Parathyroid adenoma (tissue), 2 donors: ENCODE measurements around the gene PDE7B.

ENCODE experiments used
- H2AFZ ChIP-seq: fragments of 300-600 bp; sonication (generic); one replicate; pipeline ENCODE4 v1.7.0; 2017; ENCODE audit warnings: antibody characterized with exemption, mild to moderate bottlenecking
- H3K27ac ChIP-seq: fragments of 300-600 bp; sonication (generic); one replicate; pipeline ENCODE4 v1.7.0; 2017
- H3K27me3 ChIP-seq: fragments of 300-600 bp; sonication (generic); one replicate; pipeline ENCODE4 v1.7.0; 2017; ENCODE audit warnings: low read length; ENCODE audit not compliant: control insufficient read depth, insufficient read depth
- H3K36me3 ChIP-seq: fragments of 300-600 bp; sonication (generic); one replicate; pipeline ENCODE4 v1.7.0; 2017; ENCODE audit warnings: low read length; ENCODE audit not compliant: control insufficient read depth, insufficient read depth
- H3K4me1 ChIP-seq: fragments of 300-600 bp; sonication (generic); one replicate; pipeline ENCODE4 v1.7.0; 2017; ENCODE audit warnings: control low read depth
- H3K4me2 ChIP-seq: fragments of 300-600 bp; sonication (generic); one replicate; pipeline ENCODE4 v1.7.0; 2017; ENCODE audit warnings: low read length
- H3K4me3 ChIP-seq: fragments of 300-600 bp; sonication (generic); one replicate; pipeline ENCODE4 v1.7.0; 2017; ENCODE audit warnings: low read depth, low read length
- H3K79me2 ChIP-seq: fragments of 300-600 bp; sonication (generic); one replicate; pipeline ENCODE4 v1.7.0; 2017; ENCODE audit warnings: control low read depth
- H3K9ac ChIP-seq: fragments of 300-600 bp; sonication (generic); one replicate; pipeline ENCODE4 v1.7.0; 2017; ENCODE audit warnings: mild to moderate bottlenecking
- H3K9me3 ChIP-seq: fragments of 300-600 bp; sonication (generic); one replicate; pipeline ENCODE4 v1.7.0; 2017; ENCODE audit warnings: low read length; ENCODE audit not compliant: control insufficient read depth
- CTCF ChIP-seq: fragments of 300-600 bp; sonication (generic); IDR thresholded peaks from one replicate; pipeline ENCODE4 v1.7.0; 2017; ENCODE audit warnings: antibody characterized with exemption, mild to moderate bottlenecking
- donor health status: primary hyperparathyroidism.

Gene PDE7B

GRCh38 chr6:136108361-136108945 is 257.0 kb downstream of the PDE7B start:
- H3K4me3 ChIP-seq: no peak overlapping the region
- no peaks in the 10 kb centered on the region for H3K27me3 ChIP-seq
- peaks cover 6% of the 10 kb centered on the region for H3K79me2 ChIP-seq
- peaks cover 19% of the 10 kb centered on the region for H3K4me1 ChIP-seq
- no peak for TF ChIP-seq CTCF
- H3K9me3 ChIP-seq: no peaks in the 10 kb centered on the region
- H3K36me3 ChIP-seq: no peaks in the 10 kb centered on the region
- no peak overlapping the region for H2AFZ ChIP-seq
- no peak overlapping the region for H3K4me2 ChIP-seq
- no peak overlapping the region for H3K9ac ChIP-seq
- H3K27ac ChIP-seq: no peak overlapping the region

GRCh38 chr6:136111831-136112230 is 260.3 kb downstream of the PDE7B start:
- no peak overlapping the region for H3K4me3 ChIP-seq
- no peaks in the 10 kb centered on the region for H3K27me3 ChIP-seq

DNA sequence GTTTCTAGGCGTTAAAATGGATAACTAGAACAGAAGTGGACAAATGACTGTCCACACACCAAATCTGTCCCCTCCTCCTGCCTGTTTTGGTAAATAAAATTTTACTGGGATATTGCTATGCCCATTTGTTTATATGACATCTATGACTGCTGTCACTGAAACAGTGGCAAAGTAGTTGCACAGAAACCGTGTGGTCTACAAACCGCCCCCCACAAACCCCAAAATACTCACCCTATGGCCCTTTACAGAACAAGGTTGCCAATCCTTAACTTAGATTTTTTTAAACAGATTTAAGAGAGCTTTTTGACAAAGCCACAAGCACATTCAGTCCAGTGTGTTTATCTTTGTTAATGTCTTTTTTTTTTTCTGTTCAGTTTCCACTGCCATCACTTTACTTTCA is 260.8 kb downstream of the PDE7B start:
- Histone ChIP-seq H3K79me2 (peaks cover 6% of the 10 kb centered on the region), H3K36me3 (no peaks in the 10 kb centered on the region), H3K9ac (no peak overlapping the region), H3K4me3 (no peak overlapping the region), H3K27ac (no peak overlapping the region), H3K4me1 (peaks cover 11% of the 10 kb centered on the region), H3K4me2 (no peak overlapping the region), H3K9me3 (no peaks in the 10 kb centered on the region), H3K27me3 (no peaks in the 10 kb centered on the region), H2AFZ (no peak overlapping the region)
- no peak for TF ChIP-seq CTCF

More at GRCh38 chr6:136111831-136112230, 260.3 kb downstream of the PDE7B start:
- Histone ChIP-seq H3K9ac (no peak overlapping the region), H3K27ac (no peak overlapping the region), H2AFZ (no peak overlapping the region), H3K4me1 (peaks cover 11% of the 10 kb centered on the region), H3K4me2 (no peak overlapping the region), H3K9me3 (no peaks in the 10 kb centered on the region), H3K36me3 (no peaks in the 10 kb centered on the region), H3K79me2 (peaks cover 6% of the 10 kb centered on the region)
- TF ChIP-seq CTCF: no peak

- peaks cover 14% of the 10 kb centered on the region for H3K79me2 ChIP-seq
- H2AFZ ChIP-seq: peak overlapping the region; percentile 17
- H3K4me1 ChIP-seq: peaks cover 11% of the 10 kb centered on the region
- no peak overlapping the region for H3K4me2 ChIP-seq
- H3K9me3 ChIP-seq: no peaks in the 10 kb centered on the region
- no peak overlapping the region for H3K4me3 ChIP-seq
- H3K36me3 ChIP-seq: no peaks in the 10 kb centered on the region
- peak overlapping the region; percentile 26 for H3K27ac ChIP-seq
- no peak for TF ChIP-seq CTCF
- no peaks in the 10 kb centered on the region for H3K27me3 ChIP-seq
- H3K9ac ChIP-seq: no peak overlapping the region
These were observed 262.3 kb downstream of the PDE7B start for GRCh38 chr6:136113736-136114173.

DNA sequence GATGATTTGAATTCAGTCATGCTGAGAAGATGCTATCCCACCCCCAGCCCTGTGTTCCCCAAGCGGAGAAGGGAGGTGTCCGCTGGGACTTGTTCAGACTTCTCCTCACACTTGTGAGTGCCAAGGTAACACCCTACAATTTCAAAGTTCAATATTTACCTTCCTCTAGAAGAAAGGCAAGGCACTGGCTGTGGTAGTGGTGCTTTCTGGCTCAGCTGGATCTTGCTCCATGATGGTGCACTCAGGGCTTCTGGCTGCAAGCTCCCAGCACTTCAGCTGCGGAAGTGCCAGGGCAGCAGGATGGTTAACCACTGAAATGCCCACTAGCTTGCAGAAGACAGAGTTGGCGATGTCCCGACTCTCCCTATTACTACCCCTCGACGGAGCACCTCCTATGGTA is 263.2 kb downstream of the PDE7B start:
- no peak for TF ChIP-seq CTCF
- no peak overlapping the region for H3K4me3 ChIP-seq
- H3K79me2 ChIP-seq: peaks cover 17% of the 10 kb centered on the region
- no peaks in the 10 kb centered on the region for H3K9me3 ChIP-seq
- H3K4me1 ChIP-seq: peaks cover 11% of the 10 kb centered on the region
- H3K4me2 ChIP-seq: no peak overlapping the region
- no peak overlapping the region for H3K9ac ChIP-seq
- H2AFZ ChIP-seq: no peak overlapping the region
- H3K27ac ChIP-seq: no peak overlapping the region
- no peaks in the 10 kb centered on the region for H3K27me3 ChIP-seq
- H3K36me3 ChIP-seq: no peaks in the 10 kb centered on the region
